ENCODE data around the gene GPA33.

The GPA33 gene

GRCh38 chr1:167094690-167095089 lies 4.5 kb upstream of the GPA33 start:
- TF ChIP-seq, protein P1, sequence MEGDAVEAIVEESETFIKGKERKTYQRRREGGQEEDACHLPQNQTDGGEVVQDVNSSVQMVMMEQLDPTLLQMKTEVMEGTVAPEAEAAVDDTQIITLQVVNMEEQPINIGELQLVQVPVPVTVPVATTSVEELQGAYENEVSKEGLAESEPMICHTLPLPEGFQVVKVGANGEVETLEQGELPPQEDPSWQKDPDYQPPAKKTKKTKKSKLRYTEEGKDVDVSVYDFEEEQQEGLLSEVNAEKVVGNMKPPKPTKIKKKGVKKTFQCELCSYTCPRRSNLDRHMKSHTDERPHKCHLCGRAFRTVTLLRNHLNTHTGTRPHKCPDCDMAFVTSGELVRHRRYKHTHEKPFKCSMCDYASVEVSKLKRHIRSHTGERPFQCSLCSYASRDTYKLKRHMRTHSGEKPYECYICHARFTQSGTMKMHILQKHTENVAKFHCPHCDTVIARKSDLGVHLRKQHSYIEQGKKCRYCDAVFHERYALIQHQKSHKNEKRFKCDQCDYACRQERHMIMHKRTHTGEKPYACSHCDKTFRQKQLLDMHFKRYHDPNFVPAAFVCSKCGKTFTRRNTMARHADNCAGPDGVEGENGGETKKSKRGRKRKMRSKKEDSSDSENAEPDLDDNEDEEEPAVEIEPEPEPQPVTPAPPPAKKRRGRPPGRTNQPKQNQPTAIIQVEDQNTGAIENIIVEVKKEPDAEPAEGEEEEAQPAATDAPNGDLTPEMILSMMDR (IDR thresholded peaks at IDR 0.05): no peak
- Histone ChIP-seq H3K4me1 (no peaks in the 10 kb centered on the region), H3K36me3 (ENCODE audit: control insufficient read depth, insufficient read depth, low read length) (no peaks in the 10 kb centered on the region), H3K4me3 (ENCODE audit: low read depth, low read length) (no peak overlapping the region), H2AFZ (no peak overlapping the region), H3K27me3 (ENCODE audit: control insufficient read depth, insufficient read depth, low read length) (no peaks in the 10 kb centered on the region), H3K9me3 (ENCODE audit: control insufficient read depth, low read length) (no peaks in the 10 kb centered on the region), H3K79me2 (no peaks in the 10 kb centered on the region), H3K9ac (no peak overlapping the region), H3K27ac (no peak overlapping the region), H3K4me2 (ENCODE audit: low read length) (no peak overlapping the region)

DNA sequence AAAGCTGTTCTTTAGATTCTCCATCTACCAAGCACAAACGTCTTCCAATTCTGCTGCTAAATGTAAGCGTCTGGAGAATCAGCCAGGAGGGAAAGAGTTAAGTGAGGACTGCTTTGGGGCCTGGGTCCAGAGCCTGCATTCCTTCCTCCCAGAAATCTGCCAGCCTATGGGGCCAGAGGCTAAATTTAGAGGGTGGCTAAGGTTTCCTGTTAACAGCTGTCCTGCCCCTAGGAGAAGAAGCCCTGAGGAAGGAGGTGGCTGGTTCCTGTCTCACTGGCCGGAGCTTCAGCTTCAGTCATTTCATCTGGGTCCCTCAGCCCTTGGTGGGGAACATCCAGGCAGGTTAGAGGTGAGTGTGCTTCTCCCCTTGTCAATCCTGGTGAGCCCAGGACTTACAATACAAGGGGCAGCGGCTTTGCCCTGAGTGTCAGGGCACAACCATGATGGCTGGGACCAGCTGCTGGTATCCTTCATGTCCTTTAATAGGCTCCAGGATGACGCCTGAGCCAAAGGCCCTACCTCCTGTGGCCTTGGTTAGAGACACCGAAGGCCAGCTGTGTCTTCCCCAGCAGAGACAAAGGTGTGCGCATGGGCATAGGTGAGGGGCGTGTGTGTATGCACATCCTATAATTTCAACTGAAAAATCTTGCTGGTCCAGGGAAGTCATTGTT lies 3.8 kb upstream of the GPA33 start, which contains the start of gene STYXL2:
TSS of gene STYXL2 (plus strand) at position 230 of the 671 bp plus-strand sequence. CDS start 775 bp downstream, outside the sequence.
- Histone ChIP-seq H3K9me3 (ENCODE audit: control insufficient read depth, low read length) (no peaks in the 10 kb centered on the region), H3K4me1 (no peaks in the 10 kb centered on the region), H2AFZ (no peak within 1 kb of the TSS), H3K4me2 (ENCODE audit: low read length) (no peak within 1 kb of the TSS), H3K79me2 (no peaks in the 10 kb centered on the region), H3K27ac (no peak within 1 kb of the TSS), H3K36me3 (ENCODE audit: control insufficient read depth, insufficient read depth, low read length) (no peaks in the 10 kb centered on the region), H3K9ac (no peak within 1 kb of the TSS), H3K4me3 (ENCODE audit: low read depth, low read length) (no peak within 1 kb of the TSS), H3K27me3 (ENCODE audit: control insufficient read depth, insufficient read depth, low read length) (no peaks in the 10 kb centered on the region)
- TF ChIP-seq, protein P1 (IDR thresholded peaks at IDR 0.05): no peak

DNA sequence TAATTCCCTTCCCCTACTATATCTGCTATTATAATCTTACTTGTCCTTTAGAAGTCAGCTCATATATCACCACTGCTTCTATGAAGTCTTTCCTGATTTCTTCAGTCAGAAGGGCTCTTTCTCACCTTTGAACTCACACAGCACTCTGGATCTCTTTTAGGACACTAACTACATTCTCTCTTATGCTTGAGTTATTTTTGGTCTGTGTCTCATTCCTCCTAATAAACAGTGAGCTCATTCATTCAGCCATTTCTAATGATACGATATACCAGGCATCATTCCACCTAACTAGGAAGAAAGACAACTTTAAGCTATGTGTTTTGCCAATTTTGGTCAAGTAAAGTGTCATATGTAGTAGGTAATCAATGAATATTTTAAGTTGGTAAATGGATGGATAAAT lies 2.5 kb upstream of the GPA33 start:
- Histone ChIP-seq H3K4me2 (ENCODE audit: low read length) (no peak overlapping the region), H3K4me3 (ENCODE audit: low read depth, low read length) (no peak overlapping the region), H3K79me2 (no peaks in the 10 kb centered on the region), H3K9me3 (ENCODE audit: control insufficient read depth, low read length) (no peaks in the 10 kb centered on the region), H2AFZ (no peak overlapping the region), H3K4me1 (no peaks in the 10 kb centered on the region), H3K9ac (no peak overlapping the region), H3K27ac (no peak overlapping the region), H3K36me3 (ENCODE audit: control insufficient read depth, insufficient read depth, low read length) (no peaks in the 10 kb centered on the region), H3K27me3 (ENCODE audit: control insufficient read depth, insufficient read depth, low read length) (no peaks in the 10 kb centered on the region)
- TF ChIP-seq, protein P1 (IDR thresholded peaks at IDR 0.05): no peak

- Histone ChIP-seq H3K9ac (no peak overlapping the region), H3K27ac (no peak overlapping the region), H3K9me3 (ENCODE audit: control insufficient read depth, low read length) (no peaks in the 10 kb centered on the region), H2AFZ (no peak overlapping the region), H3K4me1 (no peaks in the 10 kb centered on the region), H3K27me3 (ENCODE audit: control insufficient read depth, insufficient read depth, low read length) (no peaks in the 10 kb centered on the region), H3K4me3 (ENCODE audit: low read depth, low read length) (no peak overlapping the region), H3K4me2 (ENCODE audit: low read length) (no peak overlapping the region), H3K36me3 (ENCODE audit: control insufficient read depth, insufficient read depth, low read length) (no peaks in the 10 kb centered on the region), H3K79me2 (no peaks in the 10 kb centered on the region)
- TF ChIP-seq, protein P1 (IDR thresholded peaks at IDR 0.05): no peak
These were observed 251 bp downstream of the GPA33 start for GRCh38 chr1:167089939-167090313.

All from parathyroid adenoma (tissue), 2 donors.